CD14-positive monocyte (primary cell): ENCODE data around the gene CDH23. TPM values are rescaled to one million over a fixed set of nuclear protein-coding genes. Genes with fewer than 3 reads are reported as not detected.
A peak's percentile ranks its signal among the peaks of the same experiment; 100 is the strongest.

ENCODE experiments used
- DNase-seq, 3 donors: peaks; one replicate each; pipeline ENCODE4 v3.0.0-alpha.2; 2011 to 2022
- H2AFZ ChIP-seq: 2 replicates; pipeline ENCODE4 v1.6.0; 2012; ENCODE audit warnings: mild to moderate bottlenecking, low read depth, low read length, inconsistent platforms; ENCODE audit not compliant: insufficient read depth, poor library complexity, severe bottlenecking
- H3K27ac ChIP-seq, 2 donors: 1 replicate in 1 of 2; 2 replicates in 1 of 2; pipeline ENCODE4 v1.5.1; 2012 to 2013; ENCODE audit warnings: low read length in 2 of 2, control low read depth in 1 of 2, inconsistent platforms in 1 of 2, low read depth in 1 of 2, mild to moderate bottlenecking in 1 of 2
- H3K27me3 ChIP-seq, 2 donors: one replicate each; pipeline versions ENCODE4 v1.6.0 to v1.6.1; 2011 to 2013; ENCODE audit warnings: low read length in 2 of 2; ENCODE audit not compliant: control insufficient read depth in 2 of 2, insufficient read depth in 2 of 2
- H3K36me3 ChIP-seq, 2 donors: replicated peaks in 1 of 2; 1 replicate in 1 of 2; 2 replicates in 1 of 2; pipeline versions ENCODE4 v1.5.1 to v1.6.1; 2012 to 2013; ENCODE audit warnings: low read length in 2 of 2, control low read depth in 1 of 2, inconsistent platforms in 1 of 2, mild to moderate bottlenecking in 1 of 2; ENCODE audit not compliant: insufficient read depth in 2 of 2, control insufficient read depth in 1 of 2
- H3K4me1 ChIP-seq, 2 donors: 1 replicate in 1 of 2; 2 replicates in 1 of 2; pipeline versions ENCODE4 v1.5.1 to v1.6.1; 2012 to 2013; ENCODE audit warnings: low read length in 2 of 2, control low read depth in 1 of 2, inconsistent platforms in 1 of 2, mild to moderate bottlenecking in 1 of 2, moderate library complexity in 1 of 2; ENCODE audit not compliant: insufficient read depth in 2 of 2, control insufficient read depth in 1 of 2
- H3K4me2 ChIP-seq: replicated peaks from 2 replicates; pipeline ENCODE3; 2012; ENCODE audit warnings: low read length, moderate library complexity, mild to moderate bottlenecking; ENCODE audit not compliant: poor library complexity, severe bottlenecking; ENCODE audit errors: extremely low read depth
- H3K4me3 ChIP-seq, 3 experiments: fragments of 200-600 bp in 1 of 3; sonication (generic) in 1 of 3; replicated peaks in 1 of 3; 1 replicate in 2 of 3; 2 replicates in 1 of 3; pipeline ENCODE4 v1.5.1; 2011 to 2013; ENCODE audit warnings: low read length in 3 of 3, mild to moderate bottlenecking in 3 of 3, control low read depth in 2 of 3, low read depth in 2 of 3, inconsistent platforms in 1 of 3, moderate library complexity in 1 of 3
- H3K79me2 ChIP-seq: 2 replicates; pipeline ENCODE4 v1.6.0; 2012; ENCODE audit warnings: mild to moderate bottlenecking, control low read depth, inconsistent platforms, low read length, moderate library complexity; ENCODE audit not compliant: insufficient read depth
- H3K9ac ChIP-seq: 2 replicates; pipeline ENCODE4 v1.6.0; 2017; ENCODE audit warnings: low read length, mild to moderate bottlenecking; ENCODE audit not compliant: insufficient read depth, poor library complexity, severe bottlenecking
- H3K9me3 ChIP-seq, 2 donors: replicated peaks in 1 of 2; 1 replicate in 1 of 2; 2 replicates in 1 of 2; pipeline versions ENCODE4 v1.5.1 to v1.6.1; 2012 to 2013; ENCODE audit warnings: low read length in 2 of 2, control low read depth in 1 of 2; ENCODE audit not compliant: control insufficient read depth in 1 of 2, insufficient read depth in 1 of 2
- H4K20me1 ChIP-seq: 2 replicates; pipeline ENCODE4 v1.6.0; 2012; ENCODE audit warnings: mild to moderate bottlenecking, low read length, control low read depth, moderate library complexity; ENCODE audit not compliant: insufficient read depth
- H3K27ac Mint-ChIP-seq, 7 donors: one replicate each; pipeline ENCODE4 v1.8.0; 2020; ENCODE audit warnings: mild to moderate bottlenecking in 7 of 7, mixed read lengths in 7 of 7, moderate library complexity in 6 of 7, inconsistent platforms in 2 of 7
- H3K27me3 Mint-ChIP-seq, 3 donors: one replicate each; pipeline ENCODE4 v1.8.0; 2021 to 2022; ENCODE audit warnings: low read depth in 3 of 3, mild to moderate bottlenecking in 3 of 3, mixed read lengths in 3 of 3, moderate library complexity in 3 of 3, inconsistent platforms in 1 of 3
- H3K36me3 Mint-ChIP-seq, 2 donors: one replicate each; pipeline ENCODE4 v1.8.0; 2020; ENCODE audit warnings: mixed read lengths in 2 of 2, inconsistent platforms in 1 of 2, mild to moderate bottlenecking in 1 of 2
- H3K4me1 Mint-ChIP-seq: one replicate; pipeline ENCODE4 v1.8.0; 2020; ENCODE audit warnings: mild to moderate bottlenecking, mixed read lengths
- H3K4me3 Mint-ChIP-seq, 2 donors: one replicate each; pipeline ENCODE4 v1.8.0; 2020; ENCODE audit warnings: mild to moderate bottlenecking in 2 of 2, mixed read lengths in 2 of 2, moderate library complexity in 1 of 2
- H3K9me3 Mint-ChIP-seq, 7 donors: one replicate each; pipeline ENCODE4 v1.8.0; 2020 to 2022; ENCODE audit warnings: mixed read lengths in 7 of 7, mild to moderate bottlenecking in 6 of 7, moderate library complexity in 6 of 7, inconsistent platforms in 2 of 7
- CTCF ChIP-seq: fragments of 200-600 bp; IDR thresholded peaks from one replicate; pipeline ENCODE4 v1.8.0; 2022; ENCODE audit warnings: antibody characterized with exemption, mild to moderate bottlenecking
- WGBS: methylation state at CpG from one replicate; pipeline ENCODE4 v1.1.5; 2013; ENCODE audit warnings: missing lambda C conversion rate; ENCODE audit not compliant: insufficient coverage; 5-methylcytosine and 5-hydroxymethylcytosine counted together
- intact Hi-C, 2 donors: fragments of 100-400 bp; cut with micrococcal nuclease; formaldehyde crosslinking; loops; one replicate each; pipeline versions ENCODE4 v1.15.0 to v1.15.1; 2023
- polyA plus RNA-seq, 3 donors: library from polyadenylated mRNA; depleted of rRNA in 1 of 3; unstranded in 2 of 3; stranded (reverse) in 1 of 3; fragments of 300-500 nt in 2 of 3; fragments of >200 nt in 1 of 3; fragmentation: Illumina TruSeq in 2 of 3; gene quantifications; 1 replicate in 2 of 3; 2 replicates in 1 of 3; pipeline ENCODE4 v1.2.3, GENCODE V29; 2012 to 2021

Gene CDH23
- polyA plus RNA-seq, 3 donors: 8.2 to 36.2 (median 10.5) TPM

DNA sequence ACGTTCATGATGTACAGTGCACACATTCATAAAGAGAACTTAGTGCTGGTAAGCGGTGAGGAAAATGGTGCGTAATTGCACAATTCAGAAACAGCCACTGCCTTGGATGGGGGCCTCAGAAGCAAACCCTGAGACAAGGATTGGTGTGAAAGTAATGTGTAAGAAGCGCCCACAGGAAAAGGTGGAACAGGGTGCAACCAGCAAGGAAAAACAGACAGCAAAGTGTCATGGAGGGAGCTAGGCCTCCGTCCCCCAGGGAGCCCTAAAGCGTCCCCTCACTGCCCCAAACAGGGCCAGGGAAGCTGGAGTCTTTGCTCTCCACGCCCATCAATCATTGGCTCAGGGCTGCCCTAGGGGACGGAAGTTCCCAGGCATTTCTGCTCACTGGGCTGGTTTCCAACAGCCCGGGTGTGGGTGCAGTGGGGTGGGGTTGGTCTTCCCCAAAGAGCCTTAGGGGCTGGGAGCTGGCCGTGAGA lies 332.5 kb downstream of the CDH23 start:
- no peaks in the 10 kb centered on the region for H4K20me1 ChIP-seq
- H3K36me3 ChIP-seq: peaks cover 11 to 28% of the 10 kb centered on the region in 2 donors
- H3K27me3 ChIP-seq: no peaks in the 10 kb centered on the region
- H3K27ac ChIP-seq: peak overlapping the region; percentile 90 to 94
- Mint-ChIP-seq H3K36me3 (peaks cover 36 to 49% of the 10 kb centered on the region in 2 donors), H3K4me1 (peaks cover 91% of the 10 kb centered on the region), H3K4me3 (peak overlapping the region in 1 of 2 donors; percentile 81), H3K27me3 (peaks cover 0 to 2% (median 0%) of the 10 kb centered on the region in 3 donors), H3K9me3 (peaks cover 0 to 4% (median 0%) of the 10 kb centered on the region in 7 donors), H3K27ac (peak overlapping the region; percentile 92 to 99 (median 97))
- peak overlapping the region; percentile 62 for H3K9ac ChIP-seq
- peaks cover 77 to 88% of the 10 kb centered on the region in 2 donors for H3K4me1 ChIP-seq
- H3K79me2 ChIP-seq: peaks cover 22% of the 10 kb centered on the region
- WGBS: 0% methylated on average over 4 of the region's 10 CpGs
- intact Hi-C loops: loop anchor here (2.0 to 5.0 kb wide), 3 partner anchors 38 to 83 kb away; no protein-coding TSS in a partner anchor
- H3K4me3 ChIP-seq: peak overlapping the region in 1 of 3 experiments; percentile 39
- no peaks in the 10 kb centered on the region for H3K9me3 ChIP-seq
- DNase-seq: peak in 2 of 3 donors; percentile 65 to 74
- peak overlapping the region; percentile 51 for H3K4me2 ChIP-seq
- TF ChIP-seq CTCF: no peak
- peak overlapping the region; percentile 38 for H2AFZ ChIP-seq

- Histone ChIP-seq H3K79me2 (peaks cover 5% of the 10 kb centered on the region), H3K27me3 (no peaks in the 10 kb centered on the region), H3K27ac (no peak overlapping the region), H3K4me3 (no peak overlapping the region), H3K4me2 (no peak overlapping the region), H2AFZ (no peak overlapping the region), H3K9ac (no peak overlapping the region), H4K20me1 (no peaks in the 10 kb centered on the region), H3K36me3 (peaks cover 11 to 37% of the 10 kb centered on the region in 2 donors), H3K4me1 (peaks cover 78 to 88% of the 10 kb centered on the region in 2 donors), H3K9me3 (no peaks in the 10 kb centered on the region)
- intact Hi-C loops: no loop called here
- H3K36me3 Mint-ChIP-seq: peaks cover 27 to 47% of the 10 kb centered on the region in 2 donors
- no peak overlapping the region for H3K4me3 Mint-ChIP-seq
- 85% methylated on average over 11 of the region's 12 CpGs for WGBS
- no peak overlapping the region for H3K27ac Mint-ChIP-seq
- no peak for DNase-seq
- peaks cover 0 to 4% (median 0%) of the 10 kb centered on the region in 7 donors for H3K9me3 Mint-ChIP-seq
- peaks cover 92% of the 10 kb centered on the region for H3K4me1 Mint-ChIP-seq
- H3K27me3 Mint-ChIP-seq: peaks cover 0 to 2% (median 0%) of the 10 kb centered on the region in 3 donors
- TF ChIP-seq CTCF: no peak
Observed at GRCh38 chr10:71731791-71732190, 335.1 kb downstream of the CDH23 start.
